Thoracic aorta (tissue), 2 donors: ENCODE measurements around the gene MKNK1. TPM values are rescaled to one million over a fixed set of nuclear protein-coding genes. Genes with fewer than 3 reads are reported as not detected.

Source experiments
- ATAC-seq: fragments of 150-250 bp; one replicate; pipeline ENCODE4 v1.8.0; 2017; ENCODE audit warnings: low read depth; ENCODE audit not compliant: insufficient number of reproducible peaks, low FRiP score
- DNase-seq: peaks from one replicate; pipeline ENCODE4 v3.0.0-alpha.2; 2020; ENCODE audit warnings: low spot score
- H3K27ac ChIP-seq, 2 donors: fragments of 200-600 bp; sonication (generic); 1 replicate in 1 of 2; 2 replicates in 1 of 2; pipeline ENCODE4 v1.5.1; 2016; ENCODE audit warnings: mild to moderate bottlenecking in 2 of 2, moderate library complexity in 2 of 2
- H3K27me3 ChIP-seq: fragments of 200-600 bp; sonication (generic); replicated peaks from 2 replicates; pipeline ENCODE4 v1.6.0; 2016; ENCODE audit warnings: mild to moderate bottlenecking; ENCODE audit not compliant: insufficient read depth
- H3K36me3 ChIP-seq: fragments of 200-600 bp; sonication (generic); one replicate; pipeline ENCODE4 v1.5.1; 2016
- H3K4me1 ChIP-seq, 2 donors: fragments of 200-600 bp; sonication (generic); 1 replicate in 1 of 2; 2 replicates in 1 of 2; pipeline versions ENCODE4 v1.5.1 to v1.6.0; 2016; ENCODE audit warnings: low read depth in 2 of 2, mild to moderate bottlenecking in 1 of 2; ENCODE audit not compliant: control insufficient read depth in 1 of 2
- H3K4me3 ChIP-seq: fragments of 200-600 bp; sonication (generic); 2 replicates; pipeline ENCODE4 v1.5.1; 2016; ENCODE audit warnings: mild to moderate bottlenecking
- H3K9me3 ChIP-seq: fragments of 200-600 bp; sonication (generic); 2 replicates; pipeline ENCODE4 v1.5.1; 2016
- CTCF ChIP-seq: fragments of 200-600 bp; sonication (generic); IDR thresholded peaks from one replicate; pipeline ENCODE4 v1.5.1; 2019; ENCODE audit warnings: antibody characterized with exemption
- total RNA-seq, 2 donors: library from RNA; depleted of rRNA; stranded (reverse); fragments of >200 nt; gene quantifications; one replicate each; pipeline versions ENCODE4 v1.1.0 to v1.2.3, GENCODE V29; 2016

The MKNK1 gene
- total RNA-seq, 2 donors from 2014 or later: 95.9 to 118 TPM

- no peaks in the 10 kb centered on the region for H3K36me3 ChIP-seq
- no peaks in the 10 kb centered on the region for H3K27me3 ChIP-seq
- H3K9me3 ChIP-seq: no peaks in the 10 kb centered on the region
- no peaks in the 10 kb centered on the region for H3K4me1 ChIP-seq
- no peak overlapping the region for H3K4me3 ChIP-seq
- ATAC-seq: no peak
- no peak for TF ChIP-seq CTCF
- H3K27ac ChIP-seq: no peak overlapping the region
- no peak for DNase-seq
Observed at GRCh38 chr1:46550751-46551231, 53.3 kb downstream of the MKNK1 start.

GRCh38 chr1:46549697-46550681 is 54.1 kb downstream of the MKNK1 start:
- no peaks in the 10 kb centered on the region for H3K36me3 ChIP-seq
- no peaks in the 10 kb centered on the region for H3K4me1 ChIP-seq
- no peak for DNase-seq
- no peaks in the 10 kb centered on the region for H3K9me3 ChIP-seq
- ATAC-seq: no peak
- H3K27ac ChIP-seq: no peak overlapping the region
- H3K4me3 ChIP-seq: no peak overlapping the region
- H3K27me3 ChIP-seq: no peaks in the 10 kb centered on the region
- TF ChIP-seq CTCF: no peak

GRCh38 chr1:46547481-46548383 is 56.3 kb downstream of the MKNK1 start:
- DNase-seq: no peak
- peak; percentile 41 for TF ChIP-seq CTCF
- Histone ChIP-seq H3K36me3 (no peaks in the 10 kb centered on the region), H3K4me3 (no peak overlapping the region), H3K27ac (no peak overlapping the region), H3K9me3 (no peaks in the 10 kb centered on the region), H3K4me1 (peaks cover 0 to 9% of the 10 kb centered on the region in 2 donors), H3K27me3 (no peaks in the 10 kb centered on the region)
- ATAC-seq: no peak

- no peak for ATAC-seq
- no peak for TF ChIP-seq CTCF
- Histone ChIP-seq H3K4me1 (peaks cover 0 to 9% of the 10 kb centered on the region in 2 donors), H3K36me3 (no peaks in the 10 kb centered on the region), H3K4me3 (no peak overlapping the region), H3K9me3 (no peaks in the 10 kb centered on the region), H3K27ac (no peak overlapping the region), H3K27me3 (no peaks in the 10 kb centered on the region)
- DNase-seq: no peak
Observed at GRCh38 chr1:46546210-46546609, 57.9 kb downstream of the MKNK1 start.

- ATAC-seq: no peak
- no peak for TF ChIP-seq CTCF
Observed at GRCh38 chr1:46545784-46546183, 58.3 kb downstream of the MKNK1 start.

More at GRCh38 chr1:46545784-46546183, 58.3 kb downstream of the MKNK1 start:
- no peak for DNase-seq
- Histone ChIP-seq H3K9me3 (no peaks in the 10 kb centered on the region), H3K36me3 (no peaks in the 10 kb centered on the region), H3K4me1 (peaks cover 0 to 9% of the 10 kb centered on the region in 2 donors), H3K27ac (no peak overlapping the region), H3K4me3 (no peak overlapping the region), H3K27me3 (no peaks in the 10 kb centered on the region)
